DLD1 (cell line): ENCODE data around the gene CDK17.

Experiments
- in situ Hi-C: cut with HindIII; loops from 2 replicates; pipeline ENCODE4 v1.10.0; 2017; ENCODE audit warnings: low sequenced_read_pairs

Gene CDK17

GRCh38 chr12:96271469-96272199 is 128.6 kb downstream of the CDK17 start:
- in situ Hi-C loops, result no loop called here

GRCh38 chr12:96266238-96266637 is 134.0 kb downstream of the CDK17 start:
- in situ Hi-C loops, result no loop called here

- in situ Hi-C loops, result no loop called here
Observed at GRCh38 chr12:96265836-96266235, 134.4 kb downstream of the CDK17 start.

GRCh38 chr12:96265400-96265799 is 134.8 kb downstream of the CDK17 start:
- in situ Hi-C loops, result no loop called here

- in situ Hi-C loops, result no loop called here
Observed at GRCh38 chr12:96263449-96263902, 136.8 kb downstream of the CDK17 start.

- in situ Hi-C loops, result no loop called here
Observed at GRCh38 chr12:96261557-96261956, 138.7 kb downstream of the CDK17 start.

- in situ Hi-C loops, result no loop called here
Observed at GRCh38 chr12:96260644-96261043, 139.6 kb downstream of the CDK17 start.

GRCh38 chr12:96260231-96260630 is 140.0 kb downstream of the CDK17 start:
- in situ Hi-C loops, result no loop called here

- in situ Hi-C loops, result no loop called here
Observed at GRCh38 chr12:96258104-96258961, 141.9 kb downstream of the CDK17 start.

GRCh38 chr12:96257550-96258103 is 142.6 kb downstream of the CDK17 start:
- in situ Hi-C loops, result no loop called here

- in situ Hi-C loops, result no loop called here
Observed at GRCh38 chr12:96256672-96257361, 143.4 kb downstream of the CDK17 start.

- in situ Hi-C loops, result no loop called here
Observed at GRCh38 chr12:96255077-96255476, 145.2 kb downstream of the CDK17 start.

- in situ Hi-C loops, result no loop called here
Observed at GRCh38 chr12:96250119-96250685, 150.0 kb downstream of the CDK17 start.

GRCh38 chr12:96249196-96250118 is 150.8 kb downstream of the CDK17 start:
- in situ Hi-C loops, result no loop called here

- in situ Hi-C loops, result no loop called here
Observed at GRCh38 chr12:96248136-96248931, 151.9 kb downstream of the CDK17 start.

GRCh38 chr12:96247563-96247962 is 152.7 kb downstream of the CDK17 start:
- in situ Hi-C loops, result no loop called here

GRCh38 chr12:96246926-96247505 is 153.2 kb downstream of the CDK17 start:
- in situ Hi-C loops, result no loop called here

- in situ Hi-C loops, result no loop called here
Observed at GRCh38 chr12:96244826-96245225, 155.4 kb downstream of the CDK17 start.

GRCh38 chr12:96242597-96242996 is 157.6 kb downstream of the CDK17 start:
- in situ Hi-C loops, result no loop called here
